Right lobe of liver (tissue), 4 donors: Measurements from ENCODE around the gene SLC6A9.

ENCODE experiments used
- CTCF ChIP-seq, 4 donors: fragments of 200-600 bp in 3 of 4; fragments of 450-650 bp in 1 of 4; IDR thresholded peaks; one replicate each; pipeline versions ENCODE4 v1.5.1 to v1.8.0; 2016 to 2022; ENCODE audit warnings: antibody characterized with exemption in 4 of 4, mild to moderate bottlenecking in 2 of 4
- POLR2A ChIP-seq: fragments of 450-650 bp; IDR thresholded peaks from one replicate; pipeline ENCODE4 v1.6.1; 2017; ENCODE audit warnings: antibody characterized with exemption, mild to moderate bottlenecking
- donor health status: DM: no; HTN: no; CAD: no.
- donor health status: DM: no; HTN: no; CAD: no.
- donor health status: DM: no; HTN: yes; CAD: no.

GRCh38 chr1:44031252-44032169 is at the start of gene SLC6A9:
- TF ChIP-seq CTCF (IDR thresholded peaks at IDR 0.05) (no peak), POLR2A (no peak)
